WTC11 (cell line): ENCODE measurements around the gene MCEMP1. TPM values are rescaled to one million over a fixed set of nuclear protein-coding genes. Genes with fewer than 3 reads are reported as not detected.

Experiments used
- ATAC-seq: fragments of 200-7000 bp; cut with Tn5 transposase; 2 replicates; pipeline ENCODE4 v1.10.0; 2021; ENCODE audit warnings: mild to moderate bottlenecking, moderate library complexity
- CTCF ChIA-PET: fragments of 300-600 bp; sonication (Branson Sonifier 250); formaldehyde crosslinking; loops from one replicate; lab custom pipeline; 2021; ENCODE audit warnings: antibody characterized with exemption; lab: Charles Lee
- POLR2A ChIA-PET: fragments of 350-600 bp; sonication (Branson Sonifier 250); formaldehyde crosslinking; loops from one replicate; lab custom pipeline; 2021; ENCODE audit warnings: antibody characterized with exemption; lab: Charles Lee
- DNase-seq: peaks from one replicate; pipeline ENCODE4 v3.0.0; 2021; ENCODE audit warnings: low spot score
- H3K27ac Mint-ChIP-seq: 2 replicates; pipeline ENCODE4 v1.8.0; 2021; ENCODE audit warnings: mixed read lengths
- H3K27me3 Mint-ChIP-seq: 2 replicates; pipeline ENCODE4 v1.8.0; 2021; ENCODE audit warnings: low read depth, mild to moderate bottlenecking, moderate library complexity, mixed read lengths
- H3K36me3 Mint-ChIP-seq: 2 replicates; pipeline ENCODE4 v1.8.0; 2021; ENCODE audit warnings: mixed read lengths
- H3K4me1 Mint-ChIP-seq: 2 replicates; pipeline ENCODE4 v1.8.0; 2022; ENCODE audit warnings: mixed read lengths
- H3K4me3 Mint-ChIP-seq: 2 replicates; pipeline ENCODE4 v1.8.0; 2021; ENCODE audit warnings: mild to moderate bottlenecking, moderate library complexity, mixed read lengths
- H3K9me3 Mint-ChIP-seq: 2 replicates; pipeline ENCODE4 v1.8.0; 2021; ENCODE audit warnings: mixed read lengths
- CREB1 ChIP-seq: sonication (generic); formaldehyde crosslinking; IDR thresholded peaks from 2 replicates; pipeline ENCODE4 v1.8.0; 2023; ENCODE audit warnings: mild to moderate bottlenecking, missing genetic modification reagents
- CREM ChIP-seq: sonication (generic); formaldehyde crosslinking; IDR thresholded peaks from 2 replicates; pipeline ENCODE4 v1.8.1; 2022; ENCODE audit warnings: mild to moderate bottlenecking, missing genetic modification reagents, moderate library complexity
- JUN ChIP-seq: sonication (generic); formaldehyde crosslinking; IDR thresholded peaks from 2 replicates; pipeline ENCODE4 v1.8.0; 2023; ENCODE audit warnings: mild to moderate bottlenecking, missing genetic modification reagents
- NR3C1 ChIP-seq: sonication (generic); formaldehyde crosslinking; conservative IDR thresholded peaks from 2 replicates; pipeline ENCODE4 v1.8.1; 2023; ENCODE audit warnings: low read depth, mild to moderate bottlenecking, missing genetic modification reagents
- PRRX2 ChIP-seq: fragments of 250-450 bp; sonication (Bioruptor Pico); IDR thresholded peaks from 2 replicates; pipeline ENCODE4 v1.8.0; 2021; ENCODE audit warnings: mild to moderate bottlenecking
- RELA ChIP-seq: sonication (generic); formaldehyde crosslinking; IDR thresholded peaks from 2 replicates; pipeline ENCODE4 v1.8.1; 2022; ENCODE audit warnings: missing genetic modification reagents, mild to moderate bottlenecking, borderline replicate concordance
- SMAD3 ChIP-seq: sonication (generic); formaldehyde crosslinking; IDR thresholded peaks from 2 replicates; pipeline ENCODE4 v1.8.0; 2022; ENCODE audit warnings: missing genetic modification reagents, mild to moderate bottlenecking, borderline replicate concordance
- SOX15 ChIP-seq: fragments of 250-450 bp; sonication (Bioruptor Pico); IDR thresholded peaks from 2 replicates; pipeline ENCODE4 v1.9.0; 2021; ENCODE audit warnings: mild to moderate bottlenecking
- ZNF671 ChIP-seq: fragments of 250-450 bp; sonication (Bioruptor Pico); IDR thresholded peaks from 2 replicates; pipeline ENCODE4 v1.8.0; 2021; ENCODE audit warnings: mild to moderate bottlenecking
- total RNA-seq: library from RNA; stranded (reverse); gene quantifications from 3 replicates; pipeline ENCODE4 v1.2.3, GENCODE V29; 2021
- TF ChIP-seq, protein P1 (sequence below): sonication (generic); formaldehyde crosslinking; conservative IDR thresholded peaks from 2 replicates; pipeline ENCODE4 v1.8.1; 2023; ENCODE audit warnings: mild to moderate bottlenecking, low read depth, missing genetic modification reagents, moderate library complexity
- TF ChIP-seq, protein P2 (sequence below): fragments of 250-450 bp; sonication (Bioruptor Pico); conservative IDR thresholded peaks from 2 replicates; pipeline ENCODE4 v1.9.0; 2021; ENCODE audit warnings: mild to moderate bottlenecking
- TF ChIP-seq, protein P3 (sequence below): sonication (generic); formaldehyde crosslinking; IDR thresholded peaks from 2 replicates; pipeline ENCODE4 v1.8.1; 2022; ENCODE audit warnings: low read depth, missing genetic modification reagents, borderline replicate concordance
- TF ChIP-seq, protein P4 (sequence below): fragments of 250-450 bp; sonication (Bioruptor Pico); IDR thresholded peaks from 2 replicates; pipeline ENCODE4 v2.1.2; 2022; ENCODE audit warnings: mild to moderate bottlenecking, moderate library complexity
- TF ChIP-seq, protein P5 (sequence below): sonication (generic); formaldehyde crosslinking; IDR thresholded peaks from 2 replicates; pipeline ENCODE4 v1.8.1; 2022; ENCODE audit warnings: low read depth, mild to moderate bottlenecking, moderate library complexity, missing genetic modification reagents, borderline replicate concordance
- TF ChIP-seq, protein P6 (sequence below): sonication (generic); formaldehyde crosslinking; IDR thresholded peaks from 2 replicates; pipeline ENCODE4 v1.8.1; 2023; ENCODE audit warnings: mild to moderate bottlenecking, missing genetic modification reagents
- TF ChIP-seq, protein P7 (sequence below): sonication (generic); formaldehyde crosslinking; IDR thresholded peaks from 2 replicates; pipeline ENCODE4 v1.8.1; 2023; ENCODE audit warnings: mild to moderate bottlenecking, missing genetic modification reagents, moderate library complexity

MCEMP1 gene
- total RNA-seq, 1 experiment from 2014 or later = not detected

DNA sequence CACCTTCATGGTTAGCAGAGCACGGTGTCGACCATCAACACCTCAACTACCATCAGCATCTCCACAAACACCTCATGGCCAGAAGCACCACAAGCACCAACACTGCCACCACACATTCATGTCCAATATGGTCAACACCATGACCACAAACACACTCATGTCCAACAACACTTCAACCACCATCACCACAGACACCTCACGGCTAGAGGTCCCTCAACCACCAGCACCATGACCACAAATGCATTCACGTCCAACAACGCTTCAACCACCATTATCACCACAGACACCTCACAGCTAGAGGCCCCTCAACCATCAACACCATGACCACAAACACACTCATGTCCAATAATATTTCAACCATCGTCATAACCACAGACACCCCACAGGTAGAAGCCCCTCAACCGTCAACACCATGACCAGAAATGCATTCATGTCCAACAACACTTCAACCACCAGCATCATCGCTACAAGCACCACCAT is 13.9 kb downstream of the MCEMP1 start:
- ATAC-seq (no peak), DNase-seq (no peak)
- Mint-ChIP-seq H3K36me3 (no peaks in the 10 kb centered on the region), H3K4me1 (peaks cover 4% of the 10 kb centered on the region), H3K9me3 (no peaks in the 10 kb centered on the region), H3K4me3 (no peak overlapping the region), H3K27ac (no peak overlapping the region), H3K27me3 (no peaks in the 10 kb centered on the region; the same call in 1 of the 2 replicates)
- ChIA-PET POLR2A (no interaction called here), CTCF (no interaction called here)
- TF ChIP-seq, protein P1, sequence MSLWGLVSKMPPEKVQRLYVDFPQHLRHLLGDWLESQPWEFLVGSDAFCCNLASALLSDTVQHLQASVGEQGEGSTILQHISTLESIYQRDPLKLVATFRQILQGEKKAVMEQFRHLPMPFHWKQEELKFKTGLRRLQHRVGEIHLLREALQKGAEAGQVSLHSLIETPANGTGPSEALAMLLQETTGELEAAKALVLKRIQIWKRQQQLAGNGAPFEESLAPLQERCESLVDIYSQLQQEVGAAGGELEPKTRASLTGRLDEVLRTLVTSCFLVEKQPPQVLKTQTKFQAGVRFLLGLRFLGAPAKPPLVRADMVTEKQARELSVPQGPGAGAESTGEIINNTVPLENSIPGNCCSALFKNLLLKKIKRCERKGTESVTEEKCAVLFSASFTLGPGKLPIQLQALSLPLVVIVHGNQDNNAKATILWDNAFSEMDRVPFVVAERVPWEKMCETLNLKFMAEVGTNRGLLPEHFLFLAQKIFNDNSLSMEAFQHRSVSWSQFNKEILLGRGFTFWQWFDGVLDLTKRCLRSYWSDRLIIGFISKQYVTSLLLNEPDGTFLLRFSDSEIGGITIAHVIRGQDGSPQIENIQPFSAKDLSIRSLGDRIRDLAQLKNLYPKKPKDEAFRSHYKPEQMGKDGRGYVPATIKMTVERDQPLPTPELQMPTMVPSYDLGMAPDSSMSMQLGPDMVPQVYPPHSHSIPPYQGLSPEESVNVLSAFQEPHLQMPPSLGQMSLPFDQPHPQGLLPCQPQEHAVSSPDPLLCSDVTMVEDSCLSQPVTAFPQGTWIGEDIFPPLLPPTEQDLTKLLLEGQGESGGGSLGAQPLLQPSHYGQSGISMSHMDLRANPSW = no peak
- no peak for TF ChIP-seq NR3C1 (CRISPR knock-in tag)
- TF ChIP-seq, protein P2, sequence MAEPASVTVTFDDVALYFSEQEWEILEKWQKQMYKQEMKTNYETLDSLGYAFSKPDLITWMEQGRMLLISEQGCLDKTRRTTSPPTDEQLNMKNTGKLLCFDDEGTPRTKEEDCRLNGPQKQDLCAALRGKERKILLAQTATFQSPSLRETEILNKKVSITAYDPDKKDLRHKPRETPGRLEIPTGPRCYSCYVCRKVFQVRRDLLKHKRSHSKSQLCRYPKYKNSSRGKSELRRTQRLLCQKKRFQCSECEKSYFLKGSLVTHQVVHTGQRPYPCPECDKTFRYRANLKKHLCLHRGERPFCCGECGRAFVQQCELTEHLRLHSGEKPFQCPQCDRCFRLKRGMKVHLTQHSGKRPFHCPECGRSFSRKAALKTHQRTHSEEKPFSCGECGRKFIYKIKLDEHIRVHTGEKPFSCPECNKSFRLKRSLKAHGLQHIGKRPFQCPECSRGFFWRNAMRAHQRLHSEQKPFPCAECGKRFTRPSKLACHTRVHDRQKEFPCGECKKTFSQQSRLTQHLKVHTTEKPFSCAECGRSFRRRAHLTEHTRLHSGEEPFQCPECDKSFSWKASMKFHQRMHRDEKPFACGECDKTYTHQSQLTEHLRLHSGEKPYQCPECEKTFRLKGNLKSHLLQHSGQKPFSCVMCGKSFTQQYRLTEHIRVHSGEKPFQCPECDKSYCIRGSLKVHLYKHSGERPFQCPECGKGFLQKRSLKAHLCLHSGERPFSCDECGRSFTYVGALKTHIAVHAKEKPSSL (CRISPR knock-in tag) = no peak
- no peak for TF ChIP-seq CREB1
- TF ChIP-seq ZNF671 (CRISPR knock-in tag) = no peak
- TF ChIP-seq, protein P3, sequence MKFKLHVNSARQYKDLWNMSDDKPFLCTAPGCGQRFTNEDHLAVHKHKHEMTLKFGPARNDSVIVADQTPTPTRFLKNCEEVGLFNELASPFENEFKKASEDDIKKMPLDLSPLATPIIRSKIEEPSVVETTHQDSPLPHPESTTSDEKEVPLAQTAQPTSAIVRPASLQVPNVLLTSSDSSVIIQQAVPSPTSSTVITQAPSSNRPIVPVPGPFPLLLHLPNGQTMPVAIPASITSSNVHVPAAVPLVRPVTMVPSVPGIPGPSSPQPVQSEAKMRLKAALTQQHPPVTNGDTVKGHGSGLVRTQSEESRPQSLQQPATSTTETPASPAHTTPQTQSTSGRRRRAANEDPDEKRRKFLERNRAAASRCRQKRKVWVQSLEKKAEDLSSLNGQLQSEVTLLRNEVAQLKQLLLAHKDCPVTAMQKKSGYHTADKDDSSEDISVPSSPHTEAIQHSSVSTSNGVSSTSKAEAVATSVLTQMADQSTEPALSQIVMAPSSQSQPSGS = no peak
- TF ChIP-seq, protein P4, sequence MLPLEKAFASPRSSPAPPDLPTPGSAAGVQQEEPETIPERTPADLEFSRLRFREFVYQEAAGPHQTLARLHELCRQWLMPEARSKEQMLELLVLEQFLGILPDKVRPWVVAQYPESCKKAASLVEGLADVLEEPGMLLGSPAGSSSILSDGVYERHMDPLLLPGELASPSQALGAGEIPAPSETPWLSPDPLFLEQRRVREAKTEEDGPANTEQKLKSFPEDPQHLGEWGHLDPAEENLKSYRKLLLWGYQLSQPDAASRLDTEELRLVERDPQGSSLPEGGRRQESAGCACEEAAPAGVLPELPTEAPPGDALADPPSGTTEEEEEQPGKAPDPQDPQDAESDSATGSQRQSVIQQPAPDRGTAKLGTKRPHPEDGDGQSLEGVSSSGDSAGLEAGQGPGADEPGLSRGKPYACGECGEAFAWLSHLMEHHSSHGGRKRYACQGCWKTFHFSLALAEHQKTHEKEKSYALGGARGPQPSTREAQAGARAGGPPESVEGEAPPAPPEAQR (CRISPR knock-in tag) = no peak
- TF ChIP-seq RELA (CRISPR knock-in tag) = no peak
- TF ChIP-seq, protein P5, sequence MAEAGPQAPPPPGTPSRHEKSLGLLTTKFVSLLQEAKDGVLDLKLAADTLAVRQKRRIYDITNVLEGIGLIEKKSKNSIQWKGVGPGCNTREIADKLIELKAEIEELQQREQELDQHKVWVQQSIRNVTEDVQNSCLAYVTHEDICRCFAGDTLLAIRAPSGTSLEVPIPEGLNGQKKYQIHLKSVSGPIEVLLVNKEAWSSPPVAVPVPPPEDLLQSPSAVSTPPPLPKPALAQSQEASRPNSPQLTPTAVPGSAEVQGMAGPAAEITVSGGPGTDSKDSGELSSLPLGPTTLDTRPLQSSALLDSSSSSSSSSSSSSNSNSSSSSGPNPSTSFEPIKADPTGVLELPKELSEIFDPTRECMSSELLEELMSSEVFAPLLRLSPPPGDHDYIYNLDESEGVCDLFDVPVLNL (CRISPR knock-in tag) = no peak
- TF ChIP-seq CREM = no peak
- no peak for TF ChIP-seq SMAD3
- TF ChIP-seq, protein P6, sequence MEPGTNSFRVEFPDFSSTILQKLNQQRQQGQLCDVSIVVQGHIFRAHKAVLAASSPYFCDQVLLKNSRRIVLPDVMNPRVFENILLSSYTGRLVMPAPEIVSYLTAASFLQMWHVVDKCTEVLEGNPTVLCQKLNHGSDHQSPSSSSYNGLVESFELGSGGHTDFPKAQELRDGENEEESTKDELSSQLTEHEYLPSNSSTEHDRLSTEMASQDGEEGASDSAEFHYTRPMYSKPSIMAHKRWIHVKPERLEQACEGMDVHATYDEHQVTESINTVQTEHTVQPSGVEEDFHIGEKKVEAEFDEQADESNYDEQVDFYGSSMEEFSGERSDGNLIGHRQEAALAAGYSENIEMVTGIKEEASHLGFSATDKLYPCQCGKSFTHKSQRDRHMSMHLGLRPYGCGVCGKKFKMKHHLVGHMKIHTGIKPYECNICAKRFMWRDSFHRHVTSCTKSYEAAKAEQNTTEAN (CRISPR knock-in tag) = no peak
- no peak for TF ChIP-seq JUN (CRISPR knock-in tag)
- no peak for TF ChIP-seq PRRX2
- TF ChIP-seq SOX15 = no peak
- TF ChIP-seq, protein P7, sequence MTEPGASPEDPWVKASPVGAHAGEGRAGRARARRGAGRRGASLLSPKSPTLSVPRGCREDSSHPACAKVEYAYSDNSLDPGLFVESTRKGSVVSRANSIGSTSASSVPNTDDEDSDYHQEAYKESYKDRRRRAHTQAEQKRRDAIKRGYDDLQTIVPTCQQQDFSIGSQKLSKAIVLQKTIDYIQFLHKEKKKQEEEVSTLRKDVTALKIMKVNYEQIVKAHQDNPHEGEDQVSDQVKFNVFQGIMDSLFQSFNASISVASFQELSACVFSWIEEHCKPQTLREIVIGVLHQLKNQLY = no peak
